Cerebellar cortex (tissue), 1 donor: ENCODE results near the gene ST3GAL3.

Source experiments
- DNase-seq: peaks from one replicate; pipeline ENCODE4 v3.0.0-alpha.2; 2015; ENCODE audit warnings: low spot score

ST3GAL3 gene

GRCh38 chr1:43938892-43939587, 231.7 kb downstream of the ST3GAL3 start:
- DNase-seq = peak; percentile 90

- no peak for DNase-seq
These were observed 235.1 kb downstream of the ST3GAL3 start for GRCh38 chr1:43942411-43942810.

- DNase-seq = no peak
These were observed 237.5 kb downstream of the ST3GAL3 start for GRCh38 chr1:43944860-43945259.

GRCh38 chr1:43945674-43946235, 238.4 kb downstream of the ST3GAL3 start:
- no peak for DNase-seq

- DNase-seq = peak; percentile 95
These were observed 239.1 kb downstream of the ST3GAL3 start, which contains the start of gene IPO13 for GRCh38 chr1:43946236-43947060. TSS of gene IPO13 (plus strand) at chr1:43946950. CDS start at chr1:43947601, 651 bp downstream.

- peak; percentile 65 for DNase-seq
These were observed 239.9 kb downstream of the ST3GAL3 start for GRCh38 chr1:43947061-43947873.

DNA sequence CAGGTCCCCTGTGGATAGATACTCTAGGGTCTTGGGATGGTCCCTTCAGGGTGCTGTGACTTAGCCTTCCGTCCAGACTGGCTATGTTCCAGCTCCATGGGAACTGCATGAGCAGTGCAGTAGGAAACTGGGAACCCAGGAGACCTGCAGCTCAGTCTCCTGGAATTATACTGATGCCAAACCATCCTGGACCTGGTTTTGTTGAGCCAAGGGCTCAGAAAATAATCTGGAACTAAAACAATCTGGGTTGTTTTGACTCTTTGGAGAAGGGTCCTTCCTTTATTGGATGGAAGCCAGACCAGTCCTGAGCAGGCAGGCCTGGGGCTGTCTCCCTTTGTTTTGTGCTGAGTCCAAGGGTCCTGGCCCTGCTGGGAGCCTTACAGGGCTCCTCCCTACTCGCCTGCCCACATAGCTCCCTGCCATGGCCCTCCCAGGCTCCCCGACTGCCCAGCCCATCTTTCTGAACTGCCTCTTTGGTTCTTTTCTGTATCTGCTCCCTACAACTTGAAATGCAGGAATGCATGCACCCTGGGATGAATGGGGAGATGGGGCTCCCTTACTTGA, 240.6 kb downstream of the ST3GAL3 start:
- DNase-seq = no peak

DNA sequence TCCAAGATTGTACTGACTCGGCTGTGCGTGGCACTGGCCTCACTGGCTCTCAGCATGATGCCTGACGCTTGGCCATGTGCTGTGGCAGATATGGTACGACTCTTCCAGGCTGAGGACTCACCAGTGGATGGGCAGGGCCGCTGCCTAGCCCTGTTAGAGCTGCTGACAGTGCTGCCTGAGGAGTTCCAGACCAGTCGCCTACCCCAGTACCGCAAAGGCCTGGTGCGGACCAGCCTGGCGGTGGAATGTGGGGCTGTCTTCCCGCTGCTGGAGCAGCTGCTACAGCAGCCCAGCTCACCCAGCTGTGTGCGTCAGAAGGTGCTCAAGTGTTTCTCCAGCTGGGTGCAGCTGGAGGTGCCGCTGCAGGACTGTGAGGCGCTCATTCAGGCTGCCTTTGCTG, 242.3 kb downstream of the ST3GAL3 start:
- DNase-seq = no peak

DNA sequence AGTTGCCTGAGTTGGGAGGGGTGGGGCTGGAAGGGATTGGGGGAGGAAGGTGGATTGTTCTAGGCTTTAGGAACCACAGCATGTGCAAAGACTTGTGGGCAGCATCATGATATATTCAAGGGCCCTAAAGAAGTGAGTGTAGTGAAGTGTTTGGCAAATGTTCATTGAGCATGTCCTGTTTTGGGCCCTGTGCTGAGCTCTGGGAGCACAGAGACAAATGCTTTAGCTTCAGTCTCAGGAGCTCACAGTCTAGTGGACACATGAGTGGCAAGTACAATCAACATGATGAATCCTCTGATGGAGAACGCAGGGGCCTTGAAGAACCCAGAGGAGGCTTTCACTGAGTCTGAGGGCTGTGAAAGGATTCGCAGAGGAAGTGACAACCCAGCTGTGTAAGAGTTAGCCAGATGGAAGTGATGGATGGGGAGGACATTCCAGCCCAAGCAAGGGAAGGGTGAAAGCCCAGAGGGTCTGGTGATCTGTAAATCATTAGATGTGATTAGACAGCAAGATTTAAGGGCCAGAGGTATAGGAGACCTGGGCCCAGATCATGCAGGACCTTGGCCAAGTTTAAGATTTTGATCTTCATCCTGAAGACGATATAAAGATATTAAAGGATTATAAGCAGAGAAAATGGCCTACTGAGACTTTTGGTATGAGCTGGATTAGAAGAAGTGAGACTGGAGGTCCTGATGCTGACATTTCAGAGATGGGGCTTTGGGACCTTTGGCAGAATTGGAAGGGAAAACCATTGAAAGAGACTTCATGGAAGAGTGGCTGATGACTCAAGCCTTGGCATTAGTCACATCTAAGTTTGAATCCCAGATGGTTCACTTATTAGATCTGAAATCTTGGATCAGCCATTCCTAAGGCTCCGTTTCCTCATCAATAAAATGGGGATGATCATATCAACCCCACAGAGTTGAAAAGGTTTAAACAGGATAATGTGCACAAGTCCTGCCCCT, 244.0 kb downstream of the ST3GAL3 start:
- DNase-seq = no peak

DNA sequence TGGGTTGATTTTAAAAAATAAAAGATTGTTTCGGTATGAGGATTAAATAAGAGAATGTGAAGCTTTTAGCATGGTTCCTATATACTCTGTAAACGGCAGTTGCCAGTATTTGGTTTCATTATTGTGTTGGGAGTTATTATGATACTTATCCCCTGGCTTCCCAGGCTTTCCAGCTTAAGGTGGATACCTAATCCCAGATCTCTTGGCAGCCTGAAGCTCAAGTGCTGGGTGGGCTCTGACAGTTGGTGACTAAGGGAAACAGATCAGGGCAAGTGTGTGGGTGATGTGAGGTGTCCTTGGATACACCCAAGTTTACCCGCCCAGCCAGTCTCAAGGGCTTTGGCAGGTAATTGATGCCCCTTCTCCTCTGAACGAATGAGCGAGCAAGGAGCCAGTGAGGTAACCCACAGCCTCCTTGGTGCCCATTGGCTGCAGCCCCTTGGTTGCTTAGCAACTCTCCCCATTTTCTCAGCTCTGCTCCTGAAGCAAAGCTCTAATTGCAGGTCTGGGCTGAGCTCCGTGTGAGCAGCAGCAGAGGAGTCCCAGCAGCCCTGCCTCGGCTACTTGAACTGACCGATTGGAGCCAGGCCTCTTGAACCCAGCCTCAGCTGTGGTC, 245.5 kb downstream of the ST3GAL3 start:
- peak; percentile 56 for DNase-seq

GRCh38 chr1:43953361-43953760, 246.0 kb downstream of the ST3GAL3 start:
- no peak for DNase-seq

DNA sequence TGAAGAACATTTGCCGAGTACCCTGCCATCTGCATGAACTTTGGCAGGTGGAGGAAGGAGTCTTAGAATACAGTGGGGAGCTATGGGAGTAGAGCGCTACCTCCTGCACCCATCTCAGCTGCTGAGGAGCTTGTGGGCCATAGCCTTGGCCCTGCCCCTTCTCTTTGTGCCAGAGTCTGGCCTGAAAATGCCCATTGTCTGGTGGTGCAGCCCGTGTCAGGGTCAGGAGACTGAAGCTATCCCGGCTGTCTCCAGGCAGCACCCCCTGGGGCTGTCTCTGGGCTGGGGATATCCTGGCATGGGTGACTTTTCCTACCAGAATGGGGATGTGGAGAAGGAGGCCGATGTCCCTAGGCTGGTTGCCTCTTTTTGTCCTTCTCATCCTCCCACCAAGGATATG, 246.7 kb downstream of the ST3GAL3 start:
- no peak for DNase-seq

- no peak for DNase-seq
These were observed 248.9 kb downstream of the ST3GAL3 start for GRCh38 chr1:43956234-43956633.

GRCh38 chr1:43957407-43958040, 250.2 kb downstream of the ST3GAL3 start:
- DNase-seq = no peak

- no peak for DNase-seq
These were observed 251.3 kb downstream of the ST3GAL3 start for GRCh38 chr1:43958351-43959255.

- DNase-seq = no peak
These were observed 253.5 kb downstream of the ST3GAL3 start for GRCh38 chr1:43960798-43961197.

GRCh38 chr1:43961692-43962091, 254.4 kb downstream of the ST3GAL3 start:
- no peak for DNase-seq

DNA sequence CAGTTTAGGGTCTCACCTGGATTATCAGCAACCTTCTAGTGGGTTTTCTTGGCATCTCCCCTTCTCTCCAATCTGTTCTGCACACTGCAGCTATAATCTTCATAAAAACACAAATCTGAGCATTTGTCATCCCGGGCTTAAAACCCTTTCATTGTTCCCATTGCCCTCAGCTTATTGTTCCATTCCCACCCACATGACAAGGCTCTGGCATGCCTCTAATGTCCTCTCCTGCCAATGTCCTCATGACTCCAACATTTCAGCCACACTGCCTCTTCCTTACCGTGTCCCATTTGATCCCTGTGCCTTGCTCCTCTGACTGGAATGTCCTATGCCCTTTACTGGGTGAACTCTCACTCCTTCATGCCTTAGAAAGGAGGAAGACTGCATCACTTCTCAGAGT, 255.0 kb downstream of the ST3GAL3 start:
- DNase-seq = no peak

GRCh38 chr1:43963006-43963405, 255.7 kb downstream of the ST3GAL3 start:
- DNase-seq = no peak
